Measurements from ENCODE around the gene SELPLG.
"Not testable (repeated sequence)": the region's sequence is repeated elsewhere in the genome, so short reads cannot be mapped to it uniquely, and the experiment has no call there.

Gene SELPLG

GRCh38 chr12:108657130-108657745 lies 23.5 kb upstream of the SELPLG start:
- no peak for FAIRE-seq

GRCh38 chr12:108656247-108656646 lies 22.6 kb upstream of the SELPLG start:
- DNase-seq (ENCODE audit: extremely low spot score, insufficient read length, low read depth); FAIRE-seq: not testable (repeated sequence)

More at GRCh38 chr12:108657130-108657745, 23.5 kb upstream of the SELPLG start:
- no peak for DNase-seq (ENCODE audit: extremely low spot score, insufficient read length, low read depth)

- not testable (repeated sequence) for FAIRE-seq
These were observed 22.1 kb upstream of the SELPLG start for GRCh38 chr12:108655812-108656175.

GRCh38 chr12:108654622-108655021 lies 20.9 kb upstream of the SELPLG start:
- not testable (repeated sequence) for FAIRE-seq; DNase-seq (ENCODE audit: extremely low spot score, insufficient read length, low read depth)

More at GRCh38 chr12:108655812-108656175, 22.1 kb upstream of the SELPLG start:
- DNase-seq (ENCODE audit: extremely low spot score, insufficient read length, low read depth): not testable (repeated sequence)

- no peak for DNase-seq (ENCODE audit: extremely low spot score, insufficient read length, low read depth)
- FAIRE-seq: no peak
These were observed 20.2 kb upstream of the SELPLG start for GRCh38 chr12:108653922-108654321.

- no peak for DNase-seq (ENCODE audit: extremely low spot score, insufficient read length, low read depth)
- no peak for FAIRE-seq
These were observed 19.4 kb upstream of the SELPLG start for GRCh38 chr12:108653082-108653516.

- FAIRE-seq (no peak), DNase-seq (ENCODE audit: extremely low spot score, insufficient read length, low read depth) (no peak)
These were observed 16.4 kb upstream of the SELPLG start for GRCh38 chr12:108650083-108650482.

- FAIRE-seq: no peak
- no peak for DNase-seq (ENCODE audit: extremely low spot score, insufficient read length, low read depth)
These were observed 16.0 kb upstream of the SELPLG start for GRCh38 chr12:108649669-108650068.

- FAIRE-seq (no peak), DNase-seq (ENCODE audit: extremely low spot score, insufficient read length, low read depth) (no peak)
These were observed 15.4 kb upstream of the SELPLG start for GRCh38 chr12:108649126-108649525.

GRCh38 chr12:108648371-108648770 lies 14.7 kb upstream of the SELPLG start:
- FAIRE-seq (no peak), DNase-seq (ENCODE audit: extremely low spot score, insufficient read length, low read depth) (no peak)

- DNase-seq (ENCODE audit: extremely low spot score, insufficient read length, low read depth) (no peak), FAIRE-seq (no peak)
These were observed 14.0 kb upstream of the SELPLG start for GRCh38 chr12:108647585-108648287.

- no peak for DNase-seq (ENCODE audit: extremely low spot score, insufficient read length, low read depth)
- FAIRE-seq: no peak
These were observed 13.2 kb upstream of the SELPLG start for GRCh38 chr12:108646600-108647579.

- FAIRE-seq (no peak), DNase-seq (ENCODE audit: extremely low spot score, insufficient read length, low read depth) (no peak)
These were observed 12.2 kb upstream of the SELPLG start for GRCh38 chr12:108645686-108646599.

- no peak for DNase-seq (ENCODE audit: extremely low spot score, insufficient read length, low read depth)
- no peak for FAIRE-seq
These were observed 11.1 kb upstream of the SELPLG start for GRCh38 chr12:108644811-108645120.

- no peak for DNase-seq (ENCODE audit: extremely low spot score, insufficient read length, low read depth)
- FAIRE-seq: no peak
These were observed 10.5 kb upstream of the SELPLG start for GRCh38 chr12:108643941-108644810.

GRCh38 chr12:108642899-108643654 lies 9.4 kb upstream of the SELPLG start:
- DNase-seq (ENCODE audit: extremely low spot score, insufficient read length, low read depth) (no peak), FAIRE-seq (no peak)

- DNase-seq (ENCODE audit: extremely low spot score, insufficient read length, low read depth) (no peak), FAIRE-seq (no peak)
These were observed 8.7 kb upstream of the SELPLG start for GRCh38 chr12:108642269-108642870.

Measured in GM18507 (cell line).